ENCODE results near the gene ERMP1.
"Not testable (repeated sequence)": the region's sequence is repeated elsewhere in the genome, so short reads cannot be mapped to it uniquely, and the experiment has no call there.

Gene ERMP1

GRCh38 chr9:5832538-5833529 lies at the start of gene ERMP1:
ERMP1 (minus strand) TSS chr9:5833117; CDS start chr9:5833027, 90 bp downstream.
- peak; percentile 84 to 89 for DNase-seq (ENCODE audit: low read depth in 1 of 2, low spot score in 1 of 2)

- DNase-seq (ENCODE audit: low read depth in 1 of 2, low spot score in 1 of 2), result not testable (repeated sequence)
These were observed 49.5 kb upstream of the ERMP1 start for GRCh38 chr9:5882244-5883012.

- DNase-seq (ENCODE audit: low read depth in 1 of 2, low spot score in 1 of 2), result no peak
These were observed 46.7 kb upstream of the ERMP1 start for GRCh38 chr9:5879419-5880181.

GRCh38 chr9:5876711-5877110 lies 43.8 kb upstream of the ERMP1 start:
- DNase-seq (ENCODE audit: low read depth in 1 of 2, low spot score in 1 of 2), result no peak

GRCh38 chr9:5876026-5876425 lies 43.1 kb upstream of the ERMP1 start:
- no peak for DNase-seq (ENCODE audit: low read depth in 1 of 2, low spot score in 1 of 2)

- no peak for DNase-seq (ENCODE audit: low read depth in 1 of 2, low spot score in 1 of 2)
These were observed 41.1 kb upstream of the ERMP1 start for GRCh38 chr9:5874048-5874447.

GRCh38 chr9:5873439-5873838 lies 40.5 kb upstream of the ERMP1 start:
- no peak for DNase-seq (ENCODE audit: low read depth in 1 of 2, low spot score in 1 of 2)

GRCh38 chr9:5872511-5872910 lies 39.6 kb upstream of the ERMP1 start:
- no peak for DNase-seq (ENCODE audit: low read depth in 1 of 2, low spot score in 1 of 2)

- DNase-seq (ENCODE audit: low read depth in 1 of 2, low spot score in 1 of 2), result no peak
These were observed 38.9 kb upstream of the ERMP1 start for GRCh38 chr9:5871785-5872184.

- no peak for DNase-seq (ENCODE audit: low read depth in 1 of 2, low spot score in 1 of 2)
These were observed 37.8 kb upstream of the ERMP1 start for GRCh38 chr9:5870691-5871090.

GRCh38 chr9:5870020-5870339 lies 37.1 kb upstream of the ERMP1 start:
- no peak for DNase-seq (ENCODE audit: low read depth in 1 of 2, low spot score in 1 of 2)

GRCh38 chr9:5869315-5870019 lies 36.5 kb upstream of the ERMP1 start:
- peak in 1 of 2 donors; percentile 13 for DNase-seq (ENCODE audit: low read depth in 1 of 2, low spot score in 1 of 2)

GRCh38 chr9:5868235-5868634 lies 35.3 kb upstream of the ERMP1 start:
- DNase-seq (ENCODE audit: low read depth in 1 of 2, low spot score in 1 of 2), result no peak

GRCh38 chr9:5866685-5867084 lies 33.8 kb upstream of the ERMP1 start:
- DNase-seq (ENCODE audit: low read depth in 1 of 2, low spot score in 1 of 2), result no peak

GRCh38 chr9:5866272-5866671 lies 33.4 kb upstream of the ERMP1 start:
- DNase-seq (ENCODE audit: low read depth in 1 of 2, low spot score in 1 of 2), result no peak

- DNase-seq (ENCODE audit: low read depth in 1 of 2, low spot score in 1 of 2), result no peak
These were observed 31.5 kb upstream of the ERMP1 start for GRCh38 chr9:5864446-5864845.

- no peak for DNase-seq (ENCODE audit: low read depth in 1 of 2, low spot score in 1 of 2)
These were observed 30.3 kb upstream of the ERMP1 start for GRCh38 chr9:5863092-5863746.

- no peak for DNase-seq (ENCODE audit: low read depth in 1 of 2, low spot score in 1 of 2)
These were observed 25.9 kb upstream of the ERMP1 start for GRCh38 chr9:5858833-5859232.

GRCh38 chr9:5857928-5858327 lies 25.0 kb upstream of the ERMP1 start:
- no peak for DNase-seq (ENCODE audit: low read depth in 1 of 2, low spot score in 1 of 2)

GRCh38 chr9:5854063-5854790 lies 21.3 kb upstream of the ERMP1 start:
- DNase-seq (ENCODE audit: low read depth in 1 of 2, low spot score in 1 of 2), result no peak
